Urinary bladder (tissue), 4 donors: ENCODE measurements around the gene OBSCN. TPM values are rescaled to one million over a fixed set of nuclear protein-coding genes. Genes with fewer than 3 reads are reported as not detected.
"Not testable (repeated sequence)": the region's sequence is repeated elsewhere in the genome, so short reads cannot be mapped to it uniquely, and the experiment has no call there.

Source experiments
- DNase-seq: peaks from one replicate; pipeline ENCODE4 v3.0.0-alpha.2; 2015; ENCODE audit errors: extremely low spot score
- H3K27ac ChIP-seq: one replicate; pipeline ENCODE4 v1.5.1; 2013; ENCODE audit warnings: low read depth, mild to moderate bottlenecking, moderate library complexity
- H3K36me3 ChIP-seq: one replicate; pipeline ENCODE4 v1.6.1; 2013; ENCODE audit warnings: mild to moderate bottlenecking, moderate library complexity; ENCODE audit not compliant: insufficient read depth
- H3K4me1 ChIP-seq: one replicate; pipeline ENCODE4 v1.6.1; 2013; ENCODE audit warnings: mild to moderate bottlenecking, moderate library complexity; ENCODE audit not compliant: insufficient read depth
- H3K4me3 ChIP-seq: one replicate; pipeline ENCODE4 v1.5.1; 2013; ENCODE audit warnings: low read depth, low read length
- WGBS: extraction: QIAGEN DNeasy Blood & Tissue Kit; methylation state at CpG from one replicate; pipeline ENCODE4 v1.1.7; 2013; 5-methylcytosine and 5-hydroxymethylcytosine counted together
- polyA plus RNA-seq: library from polyadenylated mRNA; stranded (reverse); fragments of 200-250 nt; gene quantifications from one replicate; pipeline ENCODE4 v1.2.3, GENCODE V29; 2013
- total RNA-seq: library from RNA; depleted of rRNA; stranded (reverse); fragments of >200 nt; gene quantifications from one replicate; pipeline ENCODE4 v1.2.3, GENCODE V29; 2014
- donor health status: healthy with polysubstance abuse.
- donor health status: healthy.

Gene OBSCN
- total and polyA plus RNA-seq, 2 donors: 8.4 to 29.1 TPM

DNA sequence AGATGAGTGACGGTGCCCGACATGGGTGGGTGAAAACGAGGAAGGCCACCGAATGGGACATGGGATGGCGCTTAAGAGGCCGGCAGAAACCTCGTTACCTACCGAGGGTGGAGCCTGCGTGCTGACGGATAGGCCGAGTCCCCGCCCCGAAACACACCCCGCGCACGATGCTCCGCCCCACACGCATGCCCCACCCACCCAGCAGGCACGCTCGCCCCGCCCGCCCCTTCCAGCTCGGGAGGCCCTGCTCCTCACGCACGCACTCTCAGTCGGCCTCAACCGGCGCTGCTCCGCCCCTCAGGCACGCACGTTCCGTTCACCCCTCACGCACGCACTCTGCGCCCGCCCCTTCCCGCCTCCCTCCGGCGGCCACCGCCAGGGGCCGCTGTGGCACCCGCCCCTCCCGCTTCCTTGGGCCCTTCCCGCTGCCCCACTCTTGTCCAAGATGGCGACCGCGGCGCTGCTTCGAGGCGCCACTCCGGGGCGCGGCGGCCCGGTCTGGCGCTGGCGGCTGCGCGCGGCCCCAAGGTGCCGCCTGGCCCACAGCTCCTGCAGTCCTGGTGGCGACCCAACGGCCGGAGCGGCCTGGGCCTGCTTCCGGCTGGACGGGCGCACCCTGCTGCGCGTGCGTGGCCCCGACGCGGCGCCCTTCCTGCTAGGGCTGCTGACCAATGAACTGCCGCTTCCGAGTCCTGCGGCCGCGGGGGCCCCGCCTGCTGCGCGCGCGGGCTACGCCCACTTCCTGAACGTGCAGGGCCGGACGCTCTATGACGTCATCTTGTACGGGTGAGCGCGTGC is 42.3 kb upstream of the OBSCN start, which contains the start of gene IBA57:
IBA57 (plus strand) TSS at position 433 of the 798 bp plus-strand sequence; CDS start at position 446, 13 bp downstream.
- peak within 1 kb of the TSS; percentile 59 for H3K4me3 ChIP-seq
- DNase-seq: peak; percentile 94
- H3K27ac ChIP-seq: peak within 1 kb of the TSS; percentile 99
- WGBS: under 1% methylated on average over 93 of the region's 93 CpGs
- no peaks in the 10 kb centered on the region for H3K36me3 ChIP-seq
- H3K4me1 ChIP-seq: peaks cover 2% of the 10 kb centered on the region

DNA sequence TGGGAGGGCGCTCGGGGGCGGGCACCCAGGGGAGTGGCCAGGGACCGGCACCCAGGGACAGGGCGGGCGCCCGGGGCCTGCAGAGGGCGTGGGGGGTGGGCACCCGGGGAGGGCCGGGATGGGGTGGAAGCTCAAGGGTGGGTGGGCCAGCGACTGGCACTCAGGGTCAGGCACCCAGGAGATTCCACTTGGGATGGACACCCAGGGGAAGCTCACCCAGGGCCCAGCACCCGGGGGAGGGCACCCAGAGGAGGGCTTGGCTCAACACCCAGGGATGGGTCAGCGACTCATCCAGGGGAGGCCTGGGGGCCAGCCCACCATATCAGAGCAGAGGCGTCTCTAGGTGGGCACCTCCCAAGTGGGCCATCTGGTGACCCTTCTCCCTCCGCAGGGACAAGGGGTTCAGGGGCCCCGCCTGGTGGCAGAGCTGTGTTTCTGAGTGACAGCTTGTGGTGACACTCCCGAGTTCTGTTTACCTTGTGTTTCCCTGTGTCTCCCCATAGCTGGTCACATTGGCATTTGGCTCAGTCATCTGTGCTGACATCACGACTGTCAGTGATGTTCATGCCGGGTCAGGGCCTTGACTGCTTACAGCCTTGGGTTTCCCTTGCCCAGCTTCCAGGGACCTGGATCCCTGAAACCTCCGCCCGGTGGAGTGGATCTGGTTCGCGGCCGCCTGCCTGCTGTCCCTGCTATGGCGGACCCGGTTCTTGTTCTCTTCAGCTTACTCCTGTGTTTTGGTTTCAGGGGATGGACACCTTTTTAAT is 41.5 kb upstream of the OBSCN start:
- Histone ChIP-seq H3K4me1 (peaks cover 2% of the 10 kb centered on the region), H3K4me3 (peak overlapping the region; percentile 56), H3K36me3 (no peaks in the 10 kb centered on the region), H3K27ac (peak overlapping the region; percentile 99)
- WGBS: 15% methylated on average over 26 of the region's 26 CpGs
- peak; percentile 46 for DNase-seq

DNA sequence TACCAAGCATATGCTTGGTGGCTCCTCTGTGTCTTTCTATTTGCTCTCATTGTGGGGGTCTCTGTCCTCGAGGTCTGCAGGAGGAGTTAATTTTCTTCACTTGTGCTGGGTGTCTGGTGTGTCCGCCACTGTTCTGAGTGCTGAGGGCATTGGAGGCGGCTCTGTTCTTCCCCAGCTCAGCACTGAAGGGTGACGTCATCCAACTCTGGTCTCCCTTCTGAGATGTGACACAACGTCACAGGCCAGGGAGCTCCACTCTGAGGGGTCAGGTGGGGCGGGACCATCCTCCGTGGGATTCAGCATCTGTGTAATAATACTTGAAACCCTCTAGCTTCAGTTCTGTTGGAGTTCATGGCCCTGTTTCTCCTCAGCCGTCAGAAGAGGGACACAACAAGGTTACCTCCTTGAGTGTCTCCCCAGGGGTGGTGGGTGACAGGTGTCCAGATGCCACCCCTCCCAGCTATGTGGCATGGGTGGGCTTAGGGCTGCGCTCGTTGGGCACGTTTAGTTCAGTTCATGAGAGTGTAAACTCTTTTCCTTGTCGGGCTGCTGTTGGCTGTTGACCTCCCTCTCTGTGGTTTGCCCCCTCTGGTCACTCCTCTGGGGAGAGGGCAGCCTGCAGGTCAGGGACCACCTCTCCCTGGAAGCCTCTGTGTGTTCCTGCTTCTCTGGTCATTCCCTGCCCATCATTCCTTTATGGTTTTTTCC is 39.1 kb upstream of the OBSCN start:
- Histone ChIP-seq H3K36me3 (no peaks in the 10 kb centered on the region), H3K4me3 (no peak overlapping the region), H3K4me1 (peaks cover 2% of the 10 kb centered on the region), H3K27ac (no peak overlapping the region)
- 83% methylated on average over 12 of the region's 12 CpGs for WGBS
- no peak for DNase-seq

DNA sequence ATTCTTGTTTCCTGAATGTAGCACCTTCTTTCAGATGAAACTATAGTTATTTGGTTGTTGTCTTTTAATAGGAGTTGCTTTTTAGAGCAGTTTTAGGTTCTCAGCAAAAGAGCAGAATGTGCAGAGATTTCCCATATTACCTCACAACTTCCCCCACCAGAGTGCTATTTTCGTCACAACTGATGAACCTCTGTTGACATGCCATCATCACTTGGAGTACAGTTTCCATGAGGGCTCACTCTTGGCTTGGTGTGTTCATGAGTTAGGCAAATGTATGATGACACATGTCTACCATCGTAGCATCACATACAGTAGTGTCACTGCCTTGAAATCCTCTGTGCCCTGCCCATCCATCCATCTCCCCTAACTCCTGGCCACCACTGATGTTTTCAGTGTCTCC is 38.5 kb upstream of the OBSCN start:
- DNase-seq: no peak
- Histone ChIP-seq H3K27ac (no peak overlapping the region), H3K36me3 (no peaks in the 10 kb centered on the region), H3K4me3 (no peak overlapping the region), H3K4me1 (peaks cover 2% of the 10 kb centered on the region)
- WGBS: 86% methylated on average over 2 of the region's 2 CpGs

DNA sequence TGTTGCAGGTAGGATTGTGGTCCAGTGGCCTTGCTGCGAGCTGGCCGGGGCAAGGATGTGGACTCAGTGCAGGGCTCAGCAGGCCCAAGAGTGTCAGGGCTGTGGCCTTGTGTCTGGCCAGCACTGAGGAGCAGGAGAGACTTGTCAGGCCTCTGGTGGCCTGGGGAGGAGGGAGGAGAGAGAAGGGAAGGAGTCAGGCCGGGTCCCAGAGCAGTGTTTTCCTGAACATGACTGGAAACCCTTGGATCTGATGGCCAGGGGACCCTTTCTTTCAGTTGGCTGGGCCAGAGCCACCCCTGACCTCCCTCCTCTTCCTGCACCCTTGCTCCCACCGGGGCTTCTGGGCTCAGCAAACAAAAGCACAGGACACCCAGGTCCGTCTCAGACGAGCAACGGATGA is 37.2 kb upstream of the OBSCN start:
- Histone ChIP-seq H3K27ac (no peak overlapping the region), H3K4me1 (peaks cover 2% of the 10 kb centered on the region), H3K36me3 (peaks cover 1% of the 10 kb centered on the region), H3K4me3 (no peak overlapping the region)
- 86% methylated on average over 7 of the region's 7 CpGs for WGBS
- DNase-seq: no peak

DNA sequence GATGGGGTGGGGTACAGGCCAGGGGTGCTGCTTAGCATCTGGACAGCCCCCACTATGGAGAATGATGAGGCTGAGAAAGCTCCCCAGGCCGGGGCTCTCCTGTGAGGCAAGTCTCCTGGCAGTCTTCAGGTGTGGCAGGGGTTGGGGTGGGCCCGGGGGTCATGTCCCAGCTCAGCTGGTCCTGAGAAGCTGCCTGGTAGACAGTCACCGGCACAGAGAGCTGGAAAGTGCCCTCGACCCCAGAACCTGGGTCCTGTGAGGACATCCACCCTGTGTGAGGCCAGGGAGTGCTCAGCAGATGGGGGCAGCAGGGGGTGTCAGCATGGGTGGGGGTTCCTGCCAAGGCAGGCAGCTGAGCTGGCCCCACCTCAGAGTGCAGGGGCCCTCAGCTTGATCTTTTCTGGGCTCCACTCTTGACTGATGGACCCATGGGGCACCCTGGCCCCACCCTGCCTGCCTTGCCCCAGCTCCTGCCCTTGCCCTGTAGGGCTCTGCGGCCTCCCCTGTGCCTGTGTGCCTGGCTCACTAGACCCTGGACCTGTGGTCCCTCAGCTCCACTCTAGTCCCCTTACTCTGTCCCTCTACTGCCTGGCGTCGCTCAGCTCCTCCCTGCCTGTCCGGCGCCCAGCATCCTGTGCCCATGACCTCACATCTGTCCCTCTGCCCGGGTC is 36.5 kb upstream of the OBSCN start:
- Histone ChIP-seq H3K4me1 (peaks cover 2% of the 10 kb centered on the region), H3K4me3 (no peak overlapping the region), H3K27ac (no peak overlapping the region), H3K36me3 (peaks cover 1% of the 10 kb centered on the region)
- 89% methylated on average over 10 of the region's 10 CpGs for WGBS
- DNase-seq: no peak

DNA sequence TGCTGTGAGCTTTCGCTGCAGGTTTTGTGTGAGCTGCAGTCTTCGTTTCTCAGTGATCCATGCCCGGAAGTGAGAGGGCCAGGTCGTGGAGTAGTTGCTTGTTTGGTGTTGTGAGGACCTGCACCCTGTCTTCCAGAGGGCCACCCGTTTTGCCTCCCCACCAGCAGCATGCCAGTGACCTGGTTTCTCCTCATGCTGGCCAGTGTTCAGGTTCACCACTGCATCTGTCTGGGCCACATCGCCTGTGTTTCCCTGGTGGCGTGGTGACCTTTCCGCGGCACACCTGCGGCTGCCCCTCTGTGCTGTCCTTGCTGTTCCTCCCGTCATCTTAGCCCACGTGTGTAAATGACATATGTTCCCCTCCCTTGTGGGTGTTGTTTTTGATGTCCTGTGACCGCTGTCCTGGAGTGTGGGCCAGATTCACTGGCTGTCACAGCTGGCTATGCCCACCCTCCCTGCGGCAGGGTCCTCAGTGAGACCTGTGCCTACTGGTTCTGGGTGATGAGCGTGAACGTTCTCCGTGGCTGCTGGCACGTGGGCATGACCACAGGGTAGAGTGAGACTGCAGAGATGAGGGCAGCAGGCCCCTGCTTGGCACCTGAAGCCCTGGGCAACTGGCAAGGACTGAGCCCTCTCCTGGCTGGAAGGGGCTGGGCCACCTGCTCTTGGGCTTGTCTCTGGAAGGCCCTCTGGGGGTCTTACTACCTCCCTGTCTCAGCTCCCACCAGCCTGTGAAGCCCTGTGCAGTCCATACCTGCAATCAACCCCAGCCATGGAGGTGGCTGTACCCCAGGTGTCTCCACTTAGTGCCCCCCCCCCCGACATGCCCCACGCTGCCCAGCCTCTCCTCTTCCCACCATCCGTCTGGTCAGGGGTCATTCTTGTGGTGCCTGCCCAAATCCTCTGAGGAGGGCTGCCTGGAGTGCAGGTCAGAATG is 35.0 kb upstream of the OBSCN start:
- Histone ChIP-seq H3K4me3 (no peak overlapping the region), H3K4me1 (no peaks in the 10 kb centered on the region), H3K36me3 (peaks cover 1% of the 10 kb centered on the region), H3K27ac (no peak overlapping the region)
- DNase-seq: no peak
- 85% methylated on average over 21 of the region's 21 CpGs for WGBS

DNA sequence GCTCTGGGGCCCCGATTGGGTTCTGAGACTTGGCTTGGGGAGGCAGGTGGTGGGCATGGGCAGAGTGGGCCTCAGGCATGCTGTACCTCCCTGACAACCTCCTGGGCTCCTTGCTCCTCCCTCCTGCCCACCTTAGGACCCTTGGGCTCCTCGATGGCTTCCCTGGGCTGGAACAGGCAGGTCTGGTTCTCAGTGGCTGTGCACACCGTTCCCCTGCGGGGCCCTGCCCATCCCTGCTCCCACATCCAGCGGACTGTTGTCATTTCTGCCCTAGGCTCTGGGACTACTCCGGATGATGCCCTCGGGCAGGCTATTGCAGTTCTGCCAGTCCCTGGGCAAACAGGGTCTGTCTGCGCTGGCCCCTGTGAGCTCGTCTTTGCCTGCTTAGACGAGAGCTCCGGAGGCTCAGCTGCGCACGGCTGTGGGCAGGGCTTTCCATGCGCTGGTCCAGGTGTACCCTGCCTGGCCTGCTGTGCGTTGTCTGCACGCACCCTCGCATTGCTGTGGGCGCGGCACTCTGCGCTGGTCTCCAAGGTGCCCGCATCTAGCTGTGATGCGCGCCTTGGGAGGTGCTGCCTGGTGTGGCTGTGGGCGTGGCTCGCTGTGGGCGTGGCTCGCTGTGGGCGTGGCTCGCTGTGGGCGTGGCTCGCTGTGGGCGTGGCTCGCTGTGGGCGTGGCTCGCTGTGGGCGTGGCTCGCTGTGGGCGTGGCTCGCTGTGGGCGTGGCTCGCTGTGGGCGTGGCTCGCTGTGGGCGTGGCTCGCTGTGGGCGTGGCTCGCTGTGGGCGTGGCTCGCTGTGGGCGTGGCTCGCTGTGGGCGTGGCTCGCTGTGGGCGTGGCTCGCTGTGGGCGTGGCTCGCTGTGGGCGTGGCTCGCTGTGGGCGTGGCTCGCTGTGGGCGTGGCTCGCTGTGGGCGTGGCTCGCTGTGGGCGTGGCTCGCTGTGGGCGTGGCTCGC is 34.0 kb upstream of the OBSCN start:
- H3K27ac ChIP-seq, H3K4me1 ChIP-seq, H3K4me3 ChIP-seq, H3K36me3 ChIP-seq, DNase-seq: not testable (repeated sequence)
- WGBS: 63% methylated on average over 36 of the region's 69 CpGs

DNA sequence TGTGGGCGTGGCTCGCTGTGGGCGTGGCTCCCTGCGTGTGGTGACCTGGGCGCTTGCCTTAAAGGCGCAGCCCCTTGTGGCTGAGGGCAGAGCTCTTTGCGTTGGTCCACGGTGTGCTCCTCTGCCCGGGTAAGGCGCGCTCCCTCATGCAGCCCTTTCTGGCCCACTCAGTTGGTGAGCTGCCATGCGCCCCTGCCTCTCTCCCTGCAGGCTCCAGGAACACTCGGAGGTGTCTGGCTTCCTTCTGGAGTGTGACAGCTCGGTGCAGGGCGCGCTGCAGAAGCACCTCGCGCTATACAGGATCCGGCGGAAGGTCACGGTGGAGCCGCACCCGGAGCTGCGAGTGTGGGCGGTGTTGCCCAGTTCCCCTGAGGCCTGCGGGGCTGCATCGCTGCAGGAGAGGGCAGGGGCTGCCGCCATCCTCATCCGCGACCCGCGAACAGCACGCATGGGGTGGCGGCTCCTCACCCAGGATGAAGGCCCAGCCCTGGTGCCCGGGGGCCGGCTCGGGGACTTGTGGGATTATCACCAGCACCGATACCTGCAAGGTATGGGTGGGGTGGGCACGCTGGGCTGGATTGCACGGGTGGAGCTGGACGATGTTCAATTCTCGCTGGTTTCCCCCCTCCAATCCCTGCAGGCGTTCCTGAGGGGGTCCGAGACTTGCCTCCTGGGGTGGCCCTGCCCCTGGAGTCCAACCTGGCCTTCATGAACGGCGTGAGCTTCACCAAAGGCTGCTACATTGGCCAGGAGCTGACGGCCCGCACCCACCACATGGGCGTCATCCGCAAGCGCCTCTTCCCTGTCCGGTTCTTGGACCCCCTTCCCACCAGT is 33.1 kb upstream of the OBSCN start:
- H3K36me3 ChIP-seq: peaks cover 1% of the 10 kb centered on the region
- no peak overlapping the region for H3K27ac ChIP-seq
- H3K4me3 ChIP-seq: no peak overlapping the region
- no peak for DNase-seq
- 90% methylated on average over 52 of the region's 52 CpGs for WGBS
- H3K4me1 ChIP-seq: no peaks in the 10 kb centered on the region

DNA sequence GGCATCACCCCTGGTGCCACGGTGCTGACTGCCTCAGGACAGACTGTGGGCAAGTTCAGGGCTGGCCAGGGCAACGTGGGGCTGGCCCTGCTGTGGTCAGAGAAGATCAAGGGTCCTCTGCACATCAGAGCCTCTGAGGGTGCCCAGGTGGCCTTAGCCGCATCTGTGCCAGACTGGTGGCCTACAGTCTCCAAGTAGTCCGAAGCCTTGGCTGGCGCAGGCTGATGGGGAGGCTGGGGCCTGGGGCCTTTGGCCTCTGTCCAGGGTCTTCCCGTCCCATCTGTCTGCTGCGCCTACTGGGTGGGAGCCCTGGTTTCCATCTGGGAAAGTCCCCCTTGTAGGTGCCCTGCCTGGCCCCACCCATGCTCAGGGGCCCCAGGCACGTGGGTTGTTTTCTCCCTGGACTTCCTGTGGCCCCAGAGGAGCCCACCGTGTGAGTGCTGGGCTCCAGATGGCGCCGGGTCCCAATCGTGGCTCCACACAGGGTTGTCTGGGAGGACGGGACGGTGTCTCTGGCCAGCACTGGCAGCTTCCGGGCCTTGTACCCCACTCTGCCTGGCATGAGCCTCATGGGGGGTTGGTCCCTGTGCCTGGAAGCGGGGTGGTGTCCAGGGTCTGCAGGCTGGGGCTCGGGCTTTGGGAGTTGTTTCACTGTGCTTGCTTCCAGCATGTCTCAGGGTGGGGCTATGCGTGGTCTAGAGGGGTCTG is 32.4 kb upstream of the OBSCN start:
- H3K4me3 ChIP-seq: no peak overlapping the region
- DNase-seq: no peak
- H3K27ac ChIP-seq: no peak overlapping the region
- 92% methylated on average over 18 of the region's 18 CpGs for WGBS
- peaks cover 1% of the 10 kb centered on the region for H3K36me3 ChIP-seq
- no peaks in the 10 kb centered on the region for H3K4me1 ChIP-seq

DNA sequence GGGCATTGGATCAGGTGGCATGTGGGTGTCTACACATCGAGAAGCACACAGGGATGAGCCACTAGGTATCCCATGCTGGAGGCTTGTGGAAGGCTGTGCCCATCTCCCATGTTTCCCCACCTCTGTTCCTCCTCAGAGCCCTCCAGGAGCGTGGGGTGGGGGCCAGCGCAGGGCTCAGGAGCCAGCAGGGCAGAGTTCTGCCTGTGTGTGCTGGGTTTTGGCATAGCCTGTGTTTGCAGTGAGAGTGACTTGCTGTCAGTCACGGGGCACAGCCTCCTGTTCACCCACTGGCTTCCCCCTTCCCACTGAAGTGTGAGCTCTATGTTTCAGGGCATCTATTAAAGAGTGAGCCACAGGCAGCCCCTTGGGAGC is 31.8 kb upstream of the OBSCN start:
- H3K36me3 ChIP-seq: peaks cover 1% of the 10 kb centered on the region

More for the DNA sequence above, 31.8 kb upstream of the OBSCN start:
- Histone ChIP-seq H3K27ac (no peak overlapping the region), H3K4me3 (no peak overlapping the region), H3K4me1 (no peaks in the 10 kb centered on the region)
- no peak for DNase-seq
- 94% methylated on average over 4 of the region's 4 CpGs for WGBS
